Measurements from ENCODE around the gene IFIT2. TPM values are rescaled to one million over a fixed set of nuclear protein-coding genes. Genes with fewer than 3 reads are reported as not detected.

IFIT2 gene
- total RNA-seq, 1 experiment from 2014 or later: 1.0 TPM

GRCh38 chr10:89304446-89304845, 2.6 kb downstream of the IFIT2 start:
- no peaks in the 10 kb centered on the region for H3K9me3 ChIP-seq (ENCODE audit: control insufficient read depth in 1 of 2, insufficient read depth in 1 of 2, low read depth in 1 of 2, low read length in 2 of 2)
- no peaks in the 10 kb centered on the region for H3K9me2 ChIP-seq (ENCODE audit: insufficient read depth)
- POLR2A ChIA-PET: no interaction called here
- TF ChIP-seq ZBTB33 (IDR thresholded peaks at IDR 0.05; ENCODE audit: extremely low read depth, insufficient replicate concordance, low read length): no peak
- TF ChIP-seq RAD21 (IDR thresholded peaks at IDR 0.05; ENCODE audit: low read depth): no peak
- TF ChIP-seq, protein P1, sequence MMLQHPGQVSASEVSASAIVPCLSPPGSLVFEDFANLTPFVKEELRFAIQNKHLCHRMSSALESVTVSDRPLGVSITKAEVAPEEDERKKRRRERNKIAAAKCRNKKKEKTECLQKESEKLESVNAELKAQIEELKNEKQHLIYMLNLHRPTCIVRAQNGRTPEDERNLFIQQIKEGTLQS (IDR thresholded peaks at IDR 0.05): no peak
- TF ChIP-seq POLR2AphosphoS5 (IDR thresholded peaks at IDR 0.05; ENCODE audit: low read depth, low read length): no peak
- no peak for TF ChIP-seq SP1 (IDR thresholded peaks at IDR 0.05; ENCODE audit: low read depth)
- TF ChIP-seq TCF7L2 (IDR thresholded peaks at IDR 0.05; ENCODE audit: borderline replicate concordance, extremely low read depth, insufficient read depth, insufficient read length): no peak
- no peak for TF ChIP-seq ZFX (IDR thresholded peaks at IDR 0.05)
- TF ChIP-seq CTCF (IDR thresholded peaks at IDR 0.05 in 2 of 3, conservative IDR thresholded peaks at IDR 0.05 in 1 of 3; ENCODE audit: borderline replicate concordance in 1 of 3, insufficient read depth in 1 of 3, low read depth in 2 of 3, low read length in 2 of 3): no peak
- no peak for TF ChIP-seq ELF1 (IDR thresholded peaks at IDR 0.05; ENCODE audit: borderline replicate concordance, low read depth)
- TF ChIP-seq SRF (IDR thresholded peaks at IDR 0.05; ENCODE audit: low read depth): no peak
- H3K27ac ChIP-seq (ENCODE audit: low read depth, low read length): no peak overlapping the region
- no peak overlapping the region for H3K4me3 ChIP-seq (replicated peaks in 1 of 2; ENCODE audit: low read depth in 1 of 2, low read length in 2 of 2)
- no peak overlapping the region for H3K4me2 ChIP-seq (ENCODE audit: low read length)
- no TSS peak for BruUV-seq (replicated peaks)
- H4K20me1 ChIP-seq (ENCODE audit: insufficient read depth): no peaks in the 10 kb centered on the region
- CTCF ChIA-PET: no interaction called here
- H3K9ac ChIP-seq (ENCODE audit: low read length): no peak overlapping the region
- no peak for DNase-seq (ENCODE audit: low read depth, low spot score)
- no peaks in the 10 kb centered on the region for H3K79me2 ChIP-seq (ENCODE audit: insufficient read depth, low read length)
- RAD21 ChIA-PET (ENCODE audit: low non-redundant PET in 1 of 2, low total read pairs in 2 of 2, uncharacterized antibody in 2 of 2, unreplicated experiment in 2 of 2): no interaction called here
- ATAC-seq: no peak
- H3K36me3 ChIP-seq (ENCODE audit: control insufficient read depth in 1 of 2, insufficient read depth in 2 of 2, low read length in 2 of 2): no peaks in the 10 kb centered on the region
- H3K27me3 ChIP-seq (ENCODE audit: insufficient read depth, low read length): no peaks in the 10 kb centered on the region
- no peak overlapping the region for H2AFZ ChIP-seq (ENCODE audit: low read depth, low read length, poor library complexity, severe bottlenecking)
- intact Hi-C loops (cut with micrococcal nuclease): no loop called here
- H3K4me1 ChIP-seq (ENCODE audit: control insufficient read depth in 1 of 2, insufficient read depth in 2 of 2, low read length in 2 of 2): peaks cover 0 to 17% of the 10 kb centered on the region in 2 experiments; a peak in 2 of 4 replicates

Measured in HCT116 (cell line).